ENCODE measurements around the gene FANCG.

DNA sequence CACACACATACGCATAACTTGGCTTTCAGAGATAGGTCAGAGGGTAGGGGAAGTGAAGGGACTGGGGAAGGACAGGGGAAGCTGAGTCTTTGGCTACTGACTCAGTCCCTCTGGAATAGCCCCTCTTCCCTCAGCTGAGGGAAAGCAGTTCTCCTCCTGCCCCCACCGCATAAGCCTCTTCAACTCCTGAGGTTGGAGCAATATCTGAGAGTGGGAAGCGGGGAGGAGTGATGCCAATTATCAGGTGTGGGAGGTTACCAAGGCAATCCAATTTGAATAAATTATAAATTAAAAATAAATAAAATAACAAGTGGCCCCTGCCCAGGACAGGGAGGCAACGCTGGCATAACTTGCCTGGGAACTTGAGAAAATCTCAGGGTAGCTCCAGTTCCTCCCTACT lies 24.8 kb upstream of the FANCG start:
- TF ChIP-seq, protein P1, sequence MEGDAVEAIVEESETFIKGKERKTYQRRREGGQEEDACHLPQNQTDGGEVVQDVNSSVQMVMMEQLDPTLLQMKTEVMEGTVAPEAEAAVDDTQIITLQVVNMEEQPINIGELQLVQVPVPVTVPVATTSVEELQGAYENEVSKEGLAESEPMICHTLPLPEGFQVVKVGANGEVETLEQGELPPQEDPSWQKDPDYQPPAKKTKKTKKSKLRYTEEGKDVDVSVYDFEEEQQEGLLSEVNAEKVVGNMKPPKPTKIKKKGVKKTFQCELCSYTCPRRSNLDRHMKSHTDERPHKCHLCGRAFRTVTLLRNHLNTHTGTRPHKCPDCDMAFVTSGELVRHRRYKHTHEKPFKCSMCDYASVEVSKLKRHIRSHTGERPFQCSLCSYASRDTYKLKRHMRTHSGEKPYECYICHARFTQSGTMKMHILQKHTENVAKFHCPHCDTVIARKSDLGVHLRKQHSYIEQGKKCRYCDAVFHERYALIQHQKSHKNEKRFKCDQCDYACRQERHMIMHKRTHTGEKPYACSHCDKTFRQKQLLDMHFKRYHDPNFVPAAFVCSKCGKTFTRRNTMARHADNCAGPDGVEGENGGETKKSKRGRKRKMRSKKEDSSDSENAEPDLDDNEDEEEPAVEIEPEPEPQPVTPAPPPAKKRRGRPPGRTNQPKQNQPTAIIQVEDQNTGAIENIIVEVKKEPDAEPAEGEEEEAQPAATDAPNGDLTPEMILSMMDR (IDR thresholded peaks at IDR 0.05 in 4 of 5, conservative IDR thresholded peaks at IDR 0.05 in 1 of 5), result no peak
- no peak for TF ChIP-seq POLR2A (IDR thresholded peaks at IDR 0.05)
